T-helper 1 cell treated with Interleukin-12 subunit alpha and Interleukin-12 subunit beta and Interleukin-4 antibody, amounts not matched to agents 30 ng/mL and 1 ng/mL, for 36 hours (primary cell): ENCODE data around the gene SLC37A1. TPM values are rescaled to one million over a fixed set of nuclear protein-coding genes. Genes with fewer than 3 reads are reported as not detected.

Experiments used
- intact Hi-C: fragments of 100-400 bp; cut with micrococcal nuclease; formaldehyde crosslinking; loops from one replicate; pipeline ENCODE4 v1.15.1; 2024
- total RNA-seq: library from RNA; stranded (reverse); gene quantifications from 2 replicates; pipeline ENCODE4 v1.2.3, GENCODE V29; 2022

Gene SLC37A1
- total RNA-seq, 1 donor from 2014 or later, result 14.3 TPM

GRCh38 chr21:42525029-42525581 lies 11.5 kb downstream of the SLC37A1 start:
- intact Hi-C loops, result loop anchor here (5.0 to 10.0 kb wide), 6 partner anchors 63 to 1160 kb away; partner anchors contain the start of genes MX2 and WDR4

- intact Hi-C loops, result loop anchor here (2.0 to 10.0 kb wide), 8 partner anchors 64 to 1161 kb away; partner anchors contain the start of genes MX2 and WDR4
These were observed 12.2 kb downstream of the SLC37A1 start for GRCh38 chr21:42525676-42526378.

- intact Hi-C loops, result loop anchor here (2.0 to 10.0 kb wide), 8 partner anchors 64 to 1162 kb away; partner anchors contain the start of genes MX2 and WDR4
These were observed 12.7 kb downstream of the SLC37A1 start for GRCh38 chr21:42526379-42526727.

- intact Hi-C loops, result loop anchor here (1.0 to 10.0 kb wide), 11 partner anchors 13 to 1162 kb away; partner anchors contain the start of genes MX2, RSPH1 and WDR4
These were observed 13.5 kb downstream of the SLC37A1 start for GRCh38 chr21:42527127-42527488.

- intact Hi-C loops, result loop anchor here (1.0 to 10.0 kb wide), 12 partner anchors 13 to 1163 kb away; partner anchors contain the start of genes MX2, RSPH1 and WDR4
These were observed 14.0 kb downstream of the SLC37A1 start for GRCh38 chr21:42527489-42528158.

GRCh38 chr21:42530167-42530518 lies 16.5 kb downstream of the SLC37A1 start:
- intact Hi-C loops, result no loop called here

- intact Hi-C loops, result no loop called here
These were observed 18.1 kb downstream of the SLC37A1 start for GRCh38 chr21:42531771-42532170.

- intact Hi-C loops, result no loop called here
These were observed 19.0 kb downstream of the SLC37A1 start for GRCh38 chr21:42532466-42533181.

GRCh38 chr21:42533306-42533962 lies 19.8 kb downstream of the SLC37A1 start:
- intact Hi-C loops, result no loop called here

GRCh38 chr21:42533963-42534355 lies 20.3 kb downstream of the SLC37A1 start:
- intact Hi-C loops, result no loop called here

- intact Hi-C loops, result no loop called here
These were observed 21.0 kb downstream of the SLC37A1 start for GRCh38 chr21:42534421-42535378.

GRCh38 chr21:42535602-42536171 lies 22.0 kb downstream of the SLC37A1 start:
- intact Hi-C loops, result no loop called here

GRCh38 chr21:42536601-42537000 lies 22.9 kb downstream of the SLC37A1 start:
- intact Hi-C loops, result no loop called here

- intact Hi-C loops, result loop anchor here (1.0 kb wide), 2 partner anchors 70 to 392 kb away; no protein-coding TSS in a partner anchor
These were observed 23.6 kb downstream of the SLC37A1 start for GRCh38 chr21:42537106-42537742.

- intact Hi-C loops, result no loop called here
These were observed 25.0 kb downstream of the SLC37A1 start for GRCh38 chr21:42538479-42539275.

- intact Hi-C loops, result no loop called here
These were observed 25.7 kb downstream of the SLC37A1 start for GRCh38 chr21:42539342-42539741.

GRCh38 chr21:42539931-42540343 lies 26.3 kb downstream of the SLC37A1 start:
- intact Hi-C loops, result no loop called here

GRCh38 chr21:42540396-42540795 lies 26.7 kb downstream of the SLC37A1 start:
- intact Hi-C loops, result no loop called here
